NCI-H187 treated with DMSO at 0.1 percent for 48 hours (cell line): Measurements from ENCODE around the gene INHBB.
"Not testable (repeated sequence)": the region's sequence is repeated elsewhere in the genome, so short reads cannot be mapped to it uniquely, and the experiment has no call there.

ENCODE experiments used
- DNase-seq: peaks from one replicate; lab custom pipeline; 2025; lab: John Stamatoyannopoulos, UW

Gene INHBB

DNA sequence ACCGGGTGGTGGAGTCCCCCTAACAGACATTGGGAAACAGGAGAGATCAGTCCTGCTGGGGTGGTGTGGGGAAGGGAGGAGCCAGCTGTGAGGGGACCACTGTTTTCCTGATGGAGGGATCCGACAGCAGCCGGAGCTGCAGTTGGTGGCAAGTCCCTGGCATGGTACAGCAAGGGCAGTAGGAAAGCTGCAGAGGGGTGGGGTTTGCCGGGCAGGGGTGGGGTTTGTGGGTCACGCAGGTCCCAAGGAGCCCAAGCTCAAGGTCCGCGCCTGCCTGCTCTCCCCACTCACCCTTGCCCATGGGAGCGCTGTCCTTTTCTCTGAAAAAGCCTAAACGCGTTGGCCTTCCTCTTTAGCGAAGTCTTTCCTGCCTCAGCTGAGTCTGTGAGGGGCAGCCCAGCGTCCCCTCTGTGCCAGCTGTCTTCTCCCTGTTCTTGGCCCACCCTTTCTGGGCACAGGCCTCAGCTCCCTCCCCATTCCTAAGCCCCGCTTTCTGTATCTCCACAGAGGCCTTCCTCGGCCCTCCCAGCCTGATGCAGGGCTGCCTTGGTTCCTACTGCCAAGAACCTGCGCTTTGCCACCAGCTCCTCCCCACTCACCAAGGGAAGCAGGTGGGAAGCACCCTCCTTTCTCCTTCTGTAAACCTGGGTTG, 29.3 kb upstream of the INHBB start:
- no peak for DNase-seq

DNA sequence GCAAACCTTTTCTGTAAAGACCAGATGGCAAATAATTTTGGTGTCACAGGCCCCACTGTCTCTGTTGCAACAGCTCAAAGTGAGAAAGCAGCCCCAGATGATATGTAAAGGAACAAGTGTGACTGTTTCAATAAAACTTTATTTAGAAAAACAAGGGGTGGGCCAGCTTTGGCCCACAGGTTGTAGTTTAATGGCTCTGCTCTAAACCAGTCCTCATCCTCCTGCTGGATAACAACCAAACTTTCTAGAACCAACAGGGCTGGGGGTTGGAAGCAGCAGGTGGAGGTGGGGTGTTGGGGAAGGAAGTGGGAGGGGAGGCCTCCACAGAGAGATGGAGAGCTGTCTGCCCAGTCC, 28.8 kb upstream of the INHBB start:
- DNase-seq = no peak

DNA sequence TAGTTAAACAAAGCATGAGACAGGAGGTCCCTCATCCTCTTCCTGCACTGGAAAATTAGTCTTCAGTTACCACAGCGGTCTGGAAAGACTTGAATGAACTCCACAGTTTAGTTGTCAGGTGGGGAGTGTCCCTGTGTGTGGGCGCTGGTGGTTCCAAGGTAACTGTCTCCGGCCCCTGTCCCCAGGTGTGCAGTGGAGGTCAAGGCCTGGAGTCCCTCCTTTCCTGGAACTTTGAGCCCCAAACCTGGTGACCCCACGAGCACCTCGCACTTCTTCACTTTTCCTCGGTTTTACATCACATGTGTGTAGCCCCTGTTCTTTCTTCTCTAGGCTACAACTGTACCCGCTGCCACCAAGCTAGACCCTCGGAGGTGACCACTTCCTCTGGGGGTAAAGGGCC, 28.0 kb upstream of the INHBB start:
- no peak for DNase-seq

DNA sequence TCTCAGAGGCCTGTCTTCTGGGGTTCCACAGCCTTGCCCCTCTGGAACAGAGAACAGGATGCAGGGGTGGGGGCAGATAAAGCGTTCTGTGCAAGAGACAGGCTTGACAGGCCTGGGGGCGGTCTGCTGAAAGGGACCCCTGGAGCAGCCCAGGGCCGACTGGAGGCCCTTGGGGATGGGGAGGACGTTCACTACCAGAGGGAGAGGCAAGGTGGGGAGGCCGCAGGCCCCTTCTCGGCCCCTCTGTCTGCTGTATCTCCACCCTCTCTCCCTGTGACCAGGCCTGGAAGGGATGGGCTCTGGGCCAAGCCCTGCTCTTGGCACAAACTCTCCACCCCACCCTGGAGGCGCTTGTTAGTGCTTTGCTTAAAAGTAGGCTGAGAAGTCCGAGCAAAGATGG, 27.3 kb upstream of the INHBB start:
- DNase-seq = no peak

DNA sequence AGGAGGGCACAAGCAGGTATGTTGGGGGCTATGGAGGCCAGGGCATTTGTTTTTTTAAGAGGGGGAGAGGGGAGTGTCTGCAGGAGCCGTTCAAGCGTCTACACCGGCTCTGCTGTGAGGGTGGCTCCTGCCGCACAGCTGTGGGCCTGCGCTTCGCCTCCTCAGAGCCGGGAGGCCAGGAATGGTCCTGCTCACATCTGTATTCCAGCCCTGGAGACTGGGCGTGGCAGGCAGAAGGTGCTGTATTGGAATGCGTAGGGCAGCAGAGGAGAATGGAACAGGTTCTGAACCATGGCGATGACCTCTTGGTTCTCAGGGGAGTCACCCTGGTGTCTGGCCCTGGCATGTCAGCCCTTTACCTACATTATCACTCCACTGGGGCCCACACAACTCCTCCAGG, 26.8 kb upstream of the INHBB start:
- DNase-seq = no peak

DNA sequence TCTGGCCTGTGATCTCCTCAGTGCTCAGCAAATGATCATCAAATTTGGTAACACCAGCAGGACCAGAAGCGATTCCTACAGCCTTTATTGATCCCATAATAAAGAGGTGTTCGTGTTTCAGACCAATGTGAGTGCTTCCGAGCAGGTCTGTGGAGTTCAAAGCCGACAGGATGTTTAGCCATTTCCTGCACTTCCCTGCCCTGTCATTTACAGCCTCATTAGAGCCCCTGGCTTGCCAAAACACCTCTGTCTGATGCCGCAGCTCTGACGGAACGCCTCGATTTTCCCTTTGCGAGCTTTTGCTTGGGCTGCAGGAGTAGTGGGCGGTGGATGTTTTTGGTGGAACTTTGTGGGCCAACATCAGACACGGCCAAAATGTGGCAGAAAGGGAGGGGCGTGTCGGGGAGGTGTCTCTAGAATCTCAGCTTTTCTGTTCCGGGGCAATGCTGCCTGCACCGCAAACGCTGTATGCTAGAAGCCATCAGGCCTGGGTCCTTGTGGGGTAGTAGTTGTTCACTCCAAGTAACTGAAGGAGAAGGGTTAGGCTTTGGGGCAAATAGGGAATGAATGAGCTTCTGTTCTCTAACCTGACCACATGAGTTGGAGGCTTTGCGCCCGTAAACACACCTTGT, 26.1 kb upstream of the INHBB start:
- DNase-seq = no peak

DNA sequence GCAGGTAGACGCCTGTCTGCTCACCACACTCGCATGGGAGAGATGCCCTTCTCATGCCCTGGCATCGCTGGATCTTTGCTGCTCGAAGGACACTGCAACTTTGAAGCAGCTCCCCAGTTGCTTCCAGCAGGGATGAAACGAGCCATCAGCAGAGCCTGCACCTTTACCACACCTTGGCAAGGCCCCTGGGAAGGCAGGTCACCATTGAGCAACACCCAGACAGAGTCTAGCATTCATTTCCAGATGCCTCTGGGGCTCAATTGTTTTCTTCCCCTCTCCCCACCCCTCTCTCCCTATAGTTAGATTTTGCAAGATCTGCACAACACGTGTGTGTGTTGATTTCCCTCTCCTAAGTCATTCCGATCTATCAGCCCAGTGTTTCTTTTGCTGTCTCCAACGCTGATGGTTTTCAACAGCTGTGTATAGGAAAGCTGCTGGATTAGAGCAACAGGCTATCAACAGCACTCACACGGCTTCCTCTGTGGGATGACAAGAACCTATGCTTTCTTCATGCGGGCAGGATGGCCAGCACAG, 25.6 kb upstream of the INHBB start:
- no peak for DNase-seq

DNA sequence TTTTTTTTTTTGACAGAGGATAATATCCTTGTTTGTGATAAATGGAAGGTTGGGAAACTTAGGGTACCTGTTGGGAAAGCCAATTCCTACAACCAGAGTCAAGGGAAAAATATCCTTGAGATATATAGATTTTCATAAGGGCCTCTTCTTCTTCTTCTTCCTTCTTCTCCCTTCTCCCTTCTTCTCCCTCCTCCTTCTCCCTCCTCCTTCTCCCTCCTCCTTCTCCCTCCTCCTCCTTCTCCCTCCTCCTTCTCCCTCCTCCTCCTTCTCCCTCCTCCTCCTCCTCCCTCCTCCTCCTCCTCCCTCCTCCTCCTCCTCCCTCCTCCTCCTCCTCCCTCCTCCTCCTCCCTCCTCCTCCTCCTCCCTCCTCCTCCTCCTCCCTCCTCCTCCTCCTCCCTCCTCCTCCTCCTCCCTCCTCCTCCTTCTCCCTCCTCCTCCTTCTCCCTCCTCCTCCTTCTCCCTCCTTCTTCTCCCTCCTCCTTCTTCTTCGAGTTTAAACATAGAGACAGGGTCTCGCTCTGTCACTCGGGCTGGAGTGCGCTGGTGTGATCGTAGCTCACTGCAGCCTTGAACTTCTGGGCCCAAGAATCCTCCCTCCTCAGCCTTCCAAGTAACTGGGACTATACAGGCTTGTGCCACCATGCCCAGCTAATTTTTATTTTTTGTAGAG, 24.9 kb upstream of the INHBB start:
- DNase-seq = not testable (repeated sequence)

DNA sequence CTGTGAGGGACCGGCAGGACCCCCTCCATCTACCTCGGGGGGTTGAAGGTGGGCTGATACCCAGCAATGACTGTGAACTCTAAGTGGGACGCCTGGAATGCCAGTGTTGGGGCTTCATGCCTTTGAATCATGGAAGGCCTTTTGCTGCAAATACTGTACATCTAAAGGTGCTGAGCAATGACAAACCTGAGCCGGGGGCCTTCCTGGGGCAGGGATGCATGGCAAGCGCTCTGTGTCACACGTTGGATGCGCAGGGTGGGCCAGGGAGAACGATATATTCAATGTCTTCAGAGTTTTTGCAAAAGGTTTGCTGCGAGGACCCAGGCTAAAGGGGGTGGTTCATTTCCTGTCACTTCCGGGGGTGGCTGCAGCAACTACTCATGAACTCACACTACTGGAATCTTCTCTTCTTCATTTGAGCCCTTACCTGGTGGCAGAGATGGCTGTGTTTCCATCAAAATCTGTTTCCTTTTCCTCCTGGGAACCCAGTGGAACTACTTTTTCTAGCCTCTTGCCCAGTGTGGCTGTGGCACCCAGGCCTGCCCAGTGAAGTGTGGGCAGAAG, 24.1 kb upstream of the INHBB start:
- DNase-seq = no peak

DNA sequence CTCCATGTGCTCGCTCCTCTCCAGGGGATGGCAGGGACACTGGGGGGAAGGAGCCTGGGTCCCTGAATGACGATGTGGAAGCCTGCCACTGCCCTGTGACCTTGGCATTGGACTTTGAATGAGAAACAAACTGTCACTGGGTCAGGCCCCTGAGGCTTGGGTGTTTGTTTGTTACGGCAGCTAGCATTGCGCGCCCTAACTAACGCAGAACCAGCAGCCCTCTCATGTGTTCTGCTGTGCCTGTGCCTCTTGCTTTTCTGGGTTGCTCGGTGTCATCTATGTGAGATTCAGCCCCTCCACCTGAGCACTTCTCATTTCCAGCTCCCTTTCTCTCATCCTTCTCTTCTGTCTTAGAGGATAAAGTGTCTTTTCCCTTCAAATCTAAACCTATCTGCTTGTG, 23.6 kb upstream of the INHBB start:
- DNase-seq = no peak

DNA sequence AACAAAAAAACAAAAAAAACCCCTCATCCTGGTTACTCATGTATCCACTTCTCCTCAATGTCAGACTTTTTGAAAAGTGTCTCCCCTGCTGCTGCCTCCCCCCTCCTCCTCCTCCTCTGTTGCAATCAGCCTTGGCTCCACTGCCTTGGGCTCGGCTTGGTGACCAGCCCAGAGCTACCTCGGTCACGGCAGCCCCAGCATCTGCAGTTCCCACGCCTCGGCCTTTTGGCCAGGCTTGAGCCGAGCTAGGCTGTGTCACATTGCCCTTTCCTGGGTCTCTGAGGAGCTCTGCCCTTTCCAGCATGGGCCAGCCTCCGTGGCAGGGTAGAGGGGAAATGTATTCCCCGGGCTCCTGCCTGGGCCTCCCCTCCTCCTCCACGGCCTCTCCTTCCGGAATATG, 22.7 kb upstream of the INHBB start:
- DNase-seq = no peak

DNA sequence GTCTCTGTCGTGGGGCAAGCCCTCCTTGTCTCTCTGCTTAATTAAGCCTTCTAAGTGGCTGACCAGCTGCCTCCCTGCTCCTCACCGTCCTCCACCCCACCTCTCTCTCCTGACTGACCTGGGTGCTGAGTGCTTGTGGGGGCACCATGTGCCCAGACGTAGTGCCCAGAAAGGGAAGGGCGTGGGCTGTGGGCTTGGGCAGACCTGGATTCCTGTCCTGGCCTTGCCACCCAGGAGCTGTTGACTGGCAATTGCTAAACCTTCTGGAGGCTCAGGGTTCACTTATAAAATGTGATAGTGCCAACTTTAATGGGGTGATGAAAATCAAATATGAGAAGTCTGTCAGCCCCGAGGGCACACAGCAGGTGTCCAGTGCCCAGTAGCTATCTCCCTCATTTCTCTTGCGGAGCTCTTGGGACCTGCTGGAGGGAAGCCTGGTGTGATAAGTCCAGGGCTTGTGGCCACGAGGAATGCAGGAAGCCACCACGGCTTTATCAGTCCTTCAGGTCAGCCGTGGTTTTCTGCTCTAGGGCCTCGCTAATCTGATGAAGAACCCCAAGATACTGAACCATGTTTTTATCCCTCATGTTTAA, 22.0 kb upstream of the INHBB start:
- DNase-seq = no peak

DNA sequence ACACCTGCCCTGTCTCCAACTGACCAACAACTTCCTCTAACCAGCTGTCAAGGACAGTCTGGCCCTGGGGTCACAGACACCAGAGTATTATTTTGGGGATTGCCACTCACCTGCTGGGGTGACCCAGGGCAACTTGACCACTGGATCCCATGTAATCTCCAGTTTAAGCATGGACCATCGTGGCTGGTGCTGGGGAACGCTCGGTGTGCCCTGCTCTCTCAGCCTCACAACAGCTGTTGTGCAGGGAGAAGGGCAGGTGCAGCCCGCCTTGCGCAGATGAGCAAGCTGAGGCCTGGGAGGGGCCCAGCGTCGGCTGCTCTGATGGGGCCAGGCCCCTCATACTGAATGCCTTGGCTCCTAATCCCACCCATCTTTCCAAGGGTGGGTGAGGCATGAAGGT, 21.0 kb upstream of the INHBB start:
- no peak for DNase-seq

DNA sequence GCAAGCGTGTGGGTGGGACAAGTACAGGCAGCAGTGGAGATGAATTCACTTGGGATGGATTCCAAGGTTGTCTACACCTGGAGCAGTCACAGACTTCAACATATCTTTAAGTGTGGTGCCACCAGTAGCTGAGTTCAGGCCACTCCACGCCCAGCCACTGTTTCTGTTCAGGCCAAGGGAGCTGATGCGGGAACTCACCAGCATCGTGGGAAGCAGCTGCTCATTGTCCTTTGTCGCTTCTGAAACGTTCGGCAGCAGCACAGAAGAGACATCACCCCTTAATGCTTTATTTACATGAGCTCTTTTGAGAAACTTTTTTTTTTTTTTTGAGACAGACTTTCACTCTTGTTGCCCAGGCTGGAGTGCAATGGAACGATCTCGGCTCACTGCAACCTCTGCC, 19.9 kb upstream of the INHBB start:
- no peak for DNase-seq

DNA sequence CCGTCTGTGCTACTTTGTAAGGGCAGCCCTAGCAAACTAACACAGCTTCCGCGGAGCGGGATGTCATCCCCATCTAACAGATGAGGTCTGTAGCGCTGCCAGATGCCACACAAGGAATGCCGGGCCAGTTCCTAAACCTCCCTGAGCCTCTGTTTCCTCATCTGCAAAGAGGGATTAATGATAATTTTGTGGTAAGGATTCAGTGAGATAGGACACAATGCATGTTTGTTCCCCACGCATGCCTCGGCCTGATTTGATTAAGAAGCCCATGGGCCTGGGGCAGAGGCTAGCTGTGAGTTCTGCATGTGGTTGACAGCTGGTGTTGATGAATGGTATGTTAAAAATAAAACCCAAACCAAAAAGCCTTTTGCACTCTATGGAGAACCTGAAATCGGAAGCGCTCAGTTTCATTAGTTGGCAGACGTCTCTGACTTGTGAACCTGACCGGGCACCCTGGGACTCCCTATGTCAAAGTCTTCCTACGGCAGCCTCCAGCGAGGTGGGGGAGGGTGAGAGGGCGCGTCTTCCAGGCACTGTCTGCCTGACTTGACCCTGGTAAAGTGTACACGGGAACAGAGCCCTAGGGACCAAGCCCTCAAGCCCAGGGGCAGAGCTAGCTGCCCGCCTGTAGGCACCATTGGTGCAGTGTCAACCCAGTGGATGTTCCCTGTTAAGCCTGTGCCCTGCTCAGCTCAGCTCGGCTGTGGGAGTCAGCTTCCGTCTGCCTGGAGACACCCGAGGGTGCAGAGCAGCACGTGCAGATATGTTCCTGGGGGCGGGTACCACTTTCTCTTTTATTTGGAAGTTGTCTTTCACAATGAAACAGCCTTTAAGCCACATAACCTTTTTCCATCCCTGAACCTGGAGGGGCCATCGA, 14.8 kb upstream of the INHBB start:
- DNase-seq = no peak

DNA sequence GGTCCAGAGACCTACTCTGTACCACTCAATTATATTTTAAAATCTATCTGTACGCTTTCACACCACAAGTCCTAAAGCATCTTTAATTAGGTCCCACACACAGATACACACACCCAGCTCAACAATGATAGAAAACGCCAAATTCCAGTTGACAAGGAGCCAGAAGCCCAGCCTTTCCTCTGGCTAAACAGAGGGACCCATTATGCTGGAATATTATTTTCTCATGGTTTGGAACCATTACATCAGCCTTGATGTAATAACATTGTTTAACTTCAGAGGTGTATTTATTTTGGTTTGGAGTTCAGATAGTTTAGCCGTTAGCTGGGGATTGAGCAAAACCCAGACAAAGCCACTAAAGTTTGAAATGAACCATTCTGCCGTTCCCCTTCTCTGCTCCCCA, 14.0 kb upstream of the INHBB start:
- no peak for DNase-seq

DNA sequence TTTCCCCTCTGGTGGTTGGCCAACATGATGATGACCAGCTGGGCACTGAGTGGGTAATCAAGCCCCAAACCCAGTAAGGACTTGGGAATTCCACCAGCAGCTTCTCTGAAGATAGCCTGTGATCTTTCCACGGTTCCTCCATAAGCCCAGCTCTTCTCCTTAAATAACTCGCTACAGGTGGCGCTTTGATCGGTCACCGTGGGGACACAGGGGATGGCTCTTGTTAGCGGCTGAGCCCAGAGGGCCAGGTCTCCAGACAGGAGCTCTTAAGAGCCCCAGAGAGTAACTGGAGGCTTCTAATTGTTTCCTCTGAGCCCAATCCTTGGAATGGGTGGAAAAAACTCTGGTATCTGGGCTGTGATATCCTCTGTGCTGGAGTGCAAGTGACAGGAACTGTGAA, 13.6 kb upstream of the INHBB start:
- DNase-seq = no peak

DNA sequence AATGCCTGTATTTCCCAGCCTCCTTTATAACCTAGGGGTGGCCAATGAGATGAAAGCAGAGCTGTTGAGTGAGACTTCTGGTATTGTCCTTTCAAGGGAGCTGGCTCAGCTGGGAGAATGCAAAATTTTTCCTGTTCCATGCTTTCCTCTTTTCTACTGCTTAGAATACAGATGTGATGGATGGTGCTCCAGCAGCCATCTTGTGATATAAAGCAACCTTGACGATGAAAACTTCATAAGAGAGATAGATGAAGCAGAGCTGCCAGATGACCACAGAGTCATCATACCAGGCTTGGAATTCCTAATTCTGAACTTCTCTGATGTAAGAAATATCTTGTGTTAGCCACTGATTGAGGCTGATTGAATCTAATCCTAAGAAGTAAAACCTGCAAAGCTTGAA, 11.9 kb upstream of the INHBB start:
- DNase-seq = no peak

DNA sequence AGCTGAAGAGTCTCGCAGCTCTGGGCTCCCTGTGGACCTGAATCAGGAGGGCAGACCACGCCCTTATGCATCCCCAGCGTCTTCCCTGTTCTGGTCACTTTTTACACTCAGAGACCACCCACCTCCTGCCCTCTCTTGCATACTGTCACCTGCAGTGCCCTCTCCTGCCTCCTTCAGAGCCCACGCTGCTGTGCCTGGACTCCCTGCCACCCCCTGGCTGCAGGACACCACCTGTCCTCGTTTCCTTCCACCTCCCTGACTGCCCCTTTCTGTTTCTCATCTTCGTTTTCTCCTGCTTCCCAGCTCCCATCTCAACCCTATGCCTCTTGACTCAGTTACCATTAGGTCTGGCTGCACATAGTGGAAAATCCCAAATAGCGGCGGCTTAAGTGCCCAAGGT, 9.2 kb upstream of the INHBB start:
- DNase-seq = no peak

DNA sequence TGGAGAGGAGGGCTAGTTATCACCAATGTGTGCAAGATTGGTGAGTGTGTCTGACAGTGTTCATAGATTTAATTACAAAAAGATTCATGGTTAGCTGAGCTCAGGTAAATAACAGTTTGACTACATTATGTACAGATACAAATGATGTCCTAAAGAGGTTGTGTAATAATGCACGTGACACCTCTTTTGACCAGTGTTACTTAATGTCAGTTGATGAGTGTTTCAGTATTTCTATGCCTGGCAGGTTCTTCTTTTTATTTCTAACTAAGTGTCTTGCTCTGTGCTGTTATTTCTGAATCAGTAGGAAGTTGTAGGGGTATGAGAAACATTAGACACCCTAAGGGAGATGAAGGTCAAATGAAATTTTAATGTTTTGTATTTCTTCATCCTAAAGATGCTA, 7.9 kb upstream of the INHBB start:
- no peak for DNase-seq

DNA sequence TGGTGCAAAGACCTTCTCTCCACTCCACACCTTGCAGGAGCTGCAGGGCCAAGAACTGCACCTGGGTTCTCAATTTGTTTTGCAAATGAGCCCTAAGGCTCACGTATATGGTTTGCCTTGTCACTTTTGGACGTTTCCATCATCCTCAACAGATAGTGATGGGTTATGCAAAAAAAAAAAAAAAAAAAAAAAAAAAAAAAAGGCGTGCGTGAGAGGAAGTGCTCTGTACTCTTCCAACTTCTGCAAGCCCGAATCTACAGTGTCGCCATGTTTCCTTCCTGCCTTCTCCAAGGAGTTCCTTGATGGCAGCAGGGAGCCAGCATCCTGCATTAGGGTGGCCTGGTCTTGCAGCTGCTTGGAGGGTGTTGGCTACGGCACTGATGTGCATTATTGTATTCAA, 4.0 kb upstream of the INHBB start:
- no peak for DNase-seq

DNA sequence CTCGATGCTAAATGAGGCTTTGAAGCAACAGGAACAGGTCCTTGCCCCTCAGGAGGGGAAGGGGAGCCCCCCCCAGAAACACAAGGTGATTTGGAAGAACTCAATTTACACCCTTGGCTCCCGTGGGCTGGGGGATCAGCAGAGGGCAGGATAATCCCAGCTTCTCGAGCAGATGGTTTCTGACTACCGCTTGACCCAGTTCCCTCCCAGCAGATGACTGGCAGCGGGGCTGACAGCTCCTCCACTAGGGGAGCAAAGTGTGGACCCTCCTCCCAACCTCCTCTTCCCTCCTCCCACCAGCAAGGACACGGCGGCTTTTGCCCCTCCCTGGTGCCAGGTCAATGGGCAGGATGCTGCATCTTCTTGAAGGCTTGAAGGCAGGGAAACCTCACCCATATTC, 3.5 kb upstream of the INHBB start:
- DNase-seq = no peak
